H9 (cell line): ENCODE results near the gene SNRNP25. TPM values are rescaled to one million over a fixed set of nuclear protein-coding genes. Genes with fewer than 3 reads are reported as not detected.
A peak's percentile ranks its signal among the peaks of the same experiment; 100 is the strongest.

Experiments
- DNase-seq: peaks from one replicate; pipeline ENCODE4 v3.0.0-alpha.2; 2017
- H2AFZ ChIP-seq: one replicate; pipeline ENCODE4 v1.6.1; 2013; ENCODE audit warnings: mild to moderate bottlenecking, low read length, control low read depth, moderate library complexity
- H2AK5ac ChIP-seq: 2 replicates; pipeline ENCODE4 v1.6.1; 2013; ENCODE audit warnings: low read length, control low read depth, mixed read lengths; ENCODE audit not compliant: insufficient read length
- H2BK120ac ChIP-seq: one replicate; pipeline ENCODE4 v1.6.1; 2013; ENCODE audit warnings: low read depth, mild to moderate bottlenecking, low read length, control low read depth, inconsistent platforms; ENCODE audit not compliant: poor library complexity, severe bottlenecking
- H2BK12ac ChIP-seq: 2 replicates; pipeline ENCODE4 v1.6.1; 2013; ENCODE audit warnings: low read length, control low read depth, mixed read lengths, low read depth; ENCODE audit not compliant: insufficient read length
- H2BK15ac ChIP-seq: 2 replicates; pipeline ENCODE4 v1.6.1; 2013; ENCODE audit warnings: low read depth, low read length, control low read depth
- H2BK20ac ChIP-seq: one replicate; pipeline ENCODE4 v1.6.1; 2013; ENCODE audit warnings: low read depth, mild to moderate bottlenecking, low read length, control low read depth, inconsistent platforms; ENCODE audit not compliant: poor library complexity, severe bottlenecking
- H2BK5ac ChIP-seq: 2 replicates; pipeline ENCODE4 v1.6.1; 2013; ENCODE audit warnings: low read length, control low read depth, mixed read lengths; ENCODE audit not compliant: insufficient read length
- H3K14ac ChIP-seq: 2 replicates; pipeline ENCODE4 v1.6.1; 2013; ENCODE audit warnings: low read length, control low read depth; ENCODE audit not compliant: insufficient read depth
- H3K18ac ChIP-seq: 2 replicates; pipeline ENCODE4 v1.6.1; 2013; ENCODE audit warnings: low read depth, mild to moderate bottlenecking, mixed read lengths, low read length, control low read depth; ENCODE audit not compliant: insufficient read length
- H3K23ac ChIP-seq: 2 replicates; pipeline ENCODE4 v1.6.1; 2013; ENCODE audit warnings: low read length, control low read depth, mixed read lengths, low read depth; ENCODE audit not compliant: insufficient read length
- H3K23me2 ChIP-seq: 2 replicates; pipeline ENCODE4 v1.6.1; 2013; ENCODE audit warnings: low read depth, mild to moderate bottlenecking, mixed read lengths, low read length, control low read depth; ENCODE audit not compliant: insufficient read length, poor library complexity, severe bottlenecking
- H3K27ac ChIP-seq: 2 replicates; pipeline ENCODE4 v1.5.1; 2013; ENCODE audit warnings: low read length, control low read depth, mixed read lengths, low read depth; ENCODE audit not compliant: insufficient read length
- H3K27me3 ChIP-seq: 2 replicates; pipeline ENCODE4 v1.6.1; 2013; ENCODE audit warnings: low read length, control low read depth, inconsistent platforms; ENCODE audit not compliant: insufficient read depth
- H3K4ac ChIP-seq: 2 replicates; pipeline ENCODE4 v1.6.1; 2013; ENCODE audit warnings: low read depth, mild to moderate bottlenecking, control low read depth, inconsistent platforms, low read length, moderate library complexity
- H3K4me1 ChIP-seq: 2 replicates; pipeline ENCODE4 v1.6.1; 2013; ENCODE audit warnings: low read length, control low read depth, inconsistent platforms; ENCODE audit not compliant: insufficient read depth
- H3K4me2 ChIP-seq: 2 replicates; pipeline ENCODE4 v1.6.1; 2013; ENCODE audit warnings: low read length, control low read depth, mixed read lengths; ENCODE audit not compliant: insufficient read length, insufficient read depth
- H3K56ac ChIP-seq: 2 replicates; pipeline ENCODE4 v1.6.1; 2013; ENCODE audit warnings: low read depth, mild to moderate bottlenecking, mixed read lengths, low read length, control low read depth; ENCODE audit not compliant: insufficient read length
- H3K79me1 ChIP-seq: 2 replicates; pipeline ENCODE4 v1.6.1; 2013; ENCODE audit warnings: low read depth, mild to moderate bottlenecking, moderate library complexity, low read length, control low read depth, inconsistent platforms; ENCODE audit not compliant: insufficient read depth, poor library complexity, severe bottlenecking
- H3K79me2 ChIP-seq: 2 replicates; pipeline ENCODE4 v1.6.1; 2013; ENCODE audit warnings: low read length, control low read depth, inconsistent platforms; ENCODE audit not compliant: insufficient read depth
- H3K9ac ChIP-seq: 2 replicates; pipeline ENCODE4 v1.6.1; 2013; ENCODE audit warnings: low read length, control low read depth, mixed read lengths; ENCODE audit not compliant: insufficient read length; ENCODE audit errors: extremely low read depth
- H3K9me3 ChIP-seq: one replicate; pipeline ENCODE4 v1.6.1; 2013; ENCODE audit warnings: low read depth, low read length, inconsistent platforms; ENCODE audit not compliant: control insufficient read depth
- H3T11ph ChIP-seq: one replicate; pipeline ENCODE4 v1.6.1; 2013; ENCODE audit warnings: mild to moderate bottlenecking, low read length, control low read depth, inconsistent platforms
- H4K20me1 ChIP-seq: one replicate; pipeline ENCODE4 v1.6.1; 2013; ENCODE audit not compliant: control insufficient read depth, insufficient read length, insufficient read depth
- H4K5ac ChIP-seq: 2 replicates; pipeline ENCODE4 v1.6.1; 2013; ENCODE audit warnings: low read depth, mild to moderate bottlenecking, mixed read lengths, low read length, control low read depth; ENCODE audit not compliant: insufficient read length
- H4K8ac ChIP-seq: replicated peaks from 2 replicates; pipeline ENCODE4 v1.6.1; 2013; ENCODE audit warnings: low read length, control low read depth, mixed read lengths, low read depth; ENCODE audit not compliant: insufficient read length
- H4K91ac ChIP-seq: 2 replicates; pipeline ENCODE4 v1.6.1; 2013; ENCODE audit warnings: low read depth, mild to moderate bottlenecking, moderate library complexity, mixed read lengths, low read length, control low read depth; ENCODE audit not compliant: insufficient read length
- H3K27ac Mint-ChIP-seq, 3 experiments: 2 replicates in 2 of 3; 3 replicates in 1 of 3; pipeline ENCODE4 v1.8.0; 2020 to 2021; ENCODE audit warnings: mixed read lengths in 3 of 3, mild to moderate bottlenecking in 1 of 3, moderate library complexity in 1 of 3
- H3K27me3 Mint-ChIP-seq: 2 replicates; pipeline ENCODE4 v1.8.0; 2021; ENCODE audit warnings: low read depth, mild to moderate bottlenecking, moderate library complexity, mixed read lengths
- H3K36me3 Mint-ChIP-seq, 3 experiments: 2 replicates in 2 of 3; 3 replicates in 1 of 3; pipeline ENCODE4 v1.8.0; 2020 to 2021; ENCODE audit warnings: low read depth in 3 of 3, mixed read lengths in 3 of 3; ENCODE audit not compliant: insufficient read depth in 1 of 3
- H3K4me1 Mint-ChIP-seq, 2 experiments: 2 replicates each; pipeline ENCODE4 v1.8.0; 2020; ENCODE audit warnings: mixed read lengths in 2 of 2
- H3K4me3 Mint-ChIP-seq, 2 experiments: 2 replicates in 1 of 2; 3 replicates in 1 of 2; pipeline ENCODE4 v1.8.0; 2020 to 2021; ENCODE audit warnings: mild to moderate bottlenecking in 2 of 2, mixed read lengths in 2 of 2, moderate library complexity in 1 of 2
- H3K9me3 Mint-ChIP-seq, 2 experiments: 2 replicates in 1 of 2; 3 replicates in 1 of 2; pipeline ENCODE4 v1.8.0; 2020; ENCODE audit warnings: mild to moderate bottlenecking in 2 of 2, mixed read lengths in 2 of 2, moderate library complexity in 1 of 2
- CTCF ChIP-seq: fragments of 200-600 bp; sonication (generic); conservative IDR thresholded peaks from 3 replicates; pipeline ENCODE4 v1.8.0; 2021; ENCODE audit warnings: antibody characterized with exemption, mild to moderate bottlenecking
- whole genome bisulfite sequencing: extraction: QIAGEN DNeasy Blood & Tissue Kit; methylation state at CpG from one replicate; pipeline ENCODE4 v1.1.7; 2013; ENCODE audit warnings: missing lambda C conversion rate, low lambda C conversion rate, mixed read lengths; ENCODE audit not compliant: insufficient read length; ENCODE audit errors: extremely low coverage; 5-methylcytosine and 5-hydroxymethylcytosine counted together
- total RNA-seq: library from RNA; stranded (reverse); gene quantifications from 2 replicates; pipeline ENCODE4 v1.2.1, GENCODE V29; 2021

The SNRNP25 gene
- total RNA-seq, 1 experiment from 2014 or later = 78.5 TPM

DNA sequence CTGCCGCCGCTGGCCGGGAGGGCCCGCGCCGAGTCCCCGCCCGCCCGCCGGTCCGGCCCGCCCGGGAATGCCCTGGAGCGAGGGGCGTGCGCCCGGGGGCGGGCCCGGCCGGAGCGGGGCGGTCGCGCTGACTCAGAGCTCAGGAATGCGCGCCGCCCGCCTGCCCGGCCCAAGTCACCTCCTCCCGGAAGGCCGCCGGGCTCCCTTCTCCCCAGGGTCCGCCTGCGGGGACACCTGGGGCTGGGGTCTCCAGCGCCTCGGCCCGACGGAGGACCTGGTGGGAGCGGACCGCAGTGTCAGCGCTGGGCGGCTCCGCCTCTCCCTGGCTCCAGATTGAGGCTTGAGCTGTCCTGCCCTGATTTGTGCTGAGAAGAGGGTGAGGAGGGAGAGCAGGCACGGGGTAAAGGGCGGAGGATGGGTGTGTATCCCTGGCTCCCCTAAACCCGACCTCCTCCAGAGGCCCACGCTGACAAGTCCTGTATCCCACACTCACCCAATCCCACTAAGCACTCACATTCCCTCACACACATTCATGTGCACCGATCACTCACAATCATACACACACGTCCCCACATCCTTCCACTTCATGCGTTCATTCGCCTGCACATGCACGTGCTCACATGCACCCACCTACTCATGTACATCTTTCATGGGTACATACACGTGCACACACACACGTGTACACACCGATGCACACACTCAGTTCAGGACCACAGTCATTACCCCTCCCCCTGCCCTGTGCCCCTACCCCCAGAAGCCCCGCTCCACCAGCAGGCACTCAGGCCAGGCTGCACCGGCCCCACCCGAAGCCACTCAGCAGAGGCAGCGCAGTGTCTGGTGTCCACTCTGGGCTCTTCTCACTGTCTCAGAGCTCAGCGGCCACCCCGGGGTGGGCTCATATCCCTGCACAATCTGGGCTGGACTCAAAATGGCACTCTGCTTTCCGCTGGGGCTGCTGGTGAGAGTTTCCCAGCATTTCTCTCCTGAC lies 19.2 kb downstream of the SNRNP25 start, which contains the start of gene RHBDF1:
RHBDF1 (minus strand) TSS at position 71 of the 988 bp plus-strand sequence. CDS start 7,616 bp downstream, outside the sequence.
- peak within 1 kb of the TSS; percentile 3 for H3K14ac ChIP-seq
- H2AFZ ChIP-seq = no peak within 1 kb of the TSS
- no peaks in the 10 kb centered on the region for H3K9me3 Mint-ChIP-seq
- H3K9me3 ChIP-seq = no peaks in the 10 kb centered on the region
- H3K23ac ChIP-seq = no peak within 1 kb of the TSS
- H3K18ac ChIP-seq = peak within 1 kb of the TSS; percentile 75
- peak within 1 kb of the TSS; percentile 77 to 87 for H3K4me3 Mint-ChIP-seq
- no peak within 1 kb of the TSS for H3K4ac ChIP-seq
- no peaks in the 10 kb centered on the region; a peak in 1 of 7 replicates for H3K36me3 Mint-ChIP-seq
- no peak within 1 kb of the TSS for H2BK20ac ChIP-seq
- WGBS = no CpG with 5 or more reads among the region's 62 CpGs
- no peak within 1 kb of the TSS for H3K9ac ChIP-seq
- no peak within 1 kb of the TSS for H4K5ac ChIP-seq
- no peak within 1 kb of the TSS for H2BK15ac ChIP-seq
- H3K79me1 ChIP-seq = no peaks in the 10 kb centered on the region
- H2AK5ac ChIP-seq = peak within 1 kb of the TSS; percentile 4
- no peak within 1 kb of the TSS for H3T11ph ChIP-seq
- H3K4me2 ChIP-seq = peak within 1 kb of the TSS; percentile 70
- H2BK5ac ChIP-seq = no peak within 1 kb of the TSS
- H3K27me3 Mint-ChIP-seq = peaks cover 1% of the 10 kb centered on the region; the same call in 1 of the 2 replicates
- DNase-seq = peak; percentile 75
- no peak for TF ChIP-seq CTCF
- H3K27ac Mint-ChIP-seq = peak within 1 kb of the TSS in 1 of 3 experiments; percentile 71; a peak in 5 of 7 replicates
- H3K4me1 ChIP-seq = peaks cover 6% of the 10 kb centered on the region; the same call in 1 of the 2 replicates
- no peak within 1 kb of the TSS for H4K8ac ChIP-seq
- no peaks in the 10 kb centered on the region for H4K20me1 ChIP-seq
- H2BK120ac ChIP-seq = no peak within 1 kb of the TSS
- no peak within 1 kb of the TSS for H2BK12ac ChIP-seq
- peaks cover 51 to 54% of the 10 kb centered on the region in 2 experiments for H3K4me1 Mint-ChIP-seq
- H3K79me2 ChIP-seq = no peaks in the 10 kb centered on the region; the same call in 1 of the 2 replicates
- no peak within 1 kb of the TSS for H3K56ac ChIP-seq
- H4K91ac ChIP-seq = no peak within 1 kb of the TSS
- no peaks in the 10 kb centered on the region for H3K27me3 ChIP-seq
- peaks cover 10% of the 10 kb centered on the region for H3K23me2 ChIP-seq
- no peak within 1 kb of the TSS for H3K27ac ChIP-seq
